GM10266 (cell line): ENCODE measurements around the gene C12orf57.

Experiments used
- DNase-seq: peaks from one replicate; pipeline ENCODE4 v3.0.0; 2012; ENCODE audit errors: extremely low spot score
- CTCF ChIP-seq: IDR thresholded peaks from 2 replicates; pipeline ENCODE4 v1.5.1; 2012; ENCODE audit warnings: mild to moderate bottlenecking, low read depth; ENCODE audit not compliant: control insufficient read depth, insufficient read depth; ENCODE audit errors: missing control alignments

C12orf57 gene

GRCh38 chr12:6981152-6982052 lies 37.6 kb downstream of the C12orf57 start:
- TF ChIP-seq CTCF, result no peak
- no peak for DNase-seq

GRCh38 chr12:6982532-6982931 lies 38.7 kb downstream of the C12orf57 start:
- DNase-seq, result no peak
- TF ChIP-seq CTCF, result no peak

- DNase-seq, result no peak
- TF ChIP-seq CTCF, result no peak
Observed at GRCh38 chr12:6987956-6988553, 44.2 kb downstream of the C12orf57 start.
